ENCODE results near the gene ZFYVE28.
A peak's percentile ranks its signal among the peaks of the same experiment; 100 is the strongest.

ZFYVE28 gene

DNA sequence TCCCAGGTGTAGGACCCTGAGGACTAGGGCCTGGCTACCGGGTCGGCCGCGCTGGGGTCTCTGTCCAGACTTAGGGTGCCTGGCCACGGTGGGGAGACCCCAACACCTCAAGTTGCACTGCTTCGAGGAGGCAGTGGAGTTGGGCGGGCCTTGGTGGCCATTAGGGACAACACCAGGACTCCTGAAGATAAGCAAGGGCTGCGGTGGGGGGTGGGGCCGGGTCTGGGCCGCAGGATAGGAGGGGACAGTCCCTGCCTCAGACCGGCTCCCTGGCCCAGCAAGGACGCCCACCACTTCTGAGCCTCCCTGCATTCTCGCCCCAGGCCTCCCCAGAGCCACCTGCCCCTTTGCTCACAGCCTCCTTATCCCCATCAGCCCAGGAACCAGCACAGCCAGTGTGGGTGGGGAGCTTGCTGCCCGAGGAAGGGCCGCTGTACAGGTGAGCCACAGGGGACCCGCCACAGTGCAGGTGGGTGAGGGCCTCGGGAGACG, 151.1 kb downstream of the ZFYVE28 start:
- DNase-seq: no peak

GRCh38 chr4:2266821-2267220, 151.6 kb downstream of the ZFYVE28 start:
- DNase-seq: no peak

DNA sequence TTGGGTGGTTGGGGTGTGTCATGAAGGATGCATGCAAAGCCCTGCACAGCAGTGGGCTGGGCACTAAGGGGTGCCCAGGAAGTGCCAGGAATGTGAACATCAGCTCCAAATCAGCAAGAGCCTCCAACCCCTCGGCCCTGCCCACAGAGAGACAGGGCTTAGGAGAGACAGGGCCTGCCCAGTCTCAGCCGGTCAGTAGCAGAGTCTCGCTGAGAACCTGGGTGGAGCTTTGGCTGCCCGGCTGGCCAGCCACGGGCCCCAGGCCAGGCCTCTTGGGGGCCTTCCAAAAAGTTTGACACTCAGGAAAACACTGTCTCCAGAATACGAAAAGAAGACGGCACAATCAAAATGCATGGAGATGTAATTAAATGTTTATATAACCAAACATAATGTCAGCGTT, 152.3 kb downstream of the ZFYVE28 start:
- no peak for DNase-seq

DNA sequence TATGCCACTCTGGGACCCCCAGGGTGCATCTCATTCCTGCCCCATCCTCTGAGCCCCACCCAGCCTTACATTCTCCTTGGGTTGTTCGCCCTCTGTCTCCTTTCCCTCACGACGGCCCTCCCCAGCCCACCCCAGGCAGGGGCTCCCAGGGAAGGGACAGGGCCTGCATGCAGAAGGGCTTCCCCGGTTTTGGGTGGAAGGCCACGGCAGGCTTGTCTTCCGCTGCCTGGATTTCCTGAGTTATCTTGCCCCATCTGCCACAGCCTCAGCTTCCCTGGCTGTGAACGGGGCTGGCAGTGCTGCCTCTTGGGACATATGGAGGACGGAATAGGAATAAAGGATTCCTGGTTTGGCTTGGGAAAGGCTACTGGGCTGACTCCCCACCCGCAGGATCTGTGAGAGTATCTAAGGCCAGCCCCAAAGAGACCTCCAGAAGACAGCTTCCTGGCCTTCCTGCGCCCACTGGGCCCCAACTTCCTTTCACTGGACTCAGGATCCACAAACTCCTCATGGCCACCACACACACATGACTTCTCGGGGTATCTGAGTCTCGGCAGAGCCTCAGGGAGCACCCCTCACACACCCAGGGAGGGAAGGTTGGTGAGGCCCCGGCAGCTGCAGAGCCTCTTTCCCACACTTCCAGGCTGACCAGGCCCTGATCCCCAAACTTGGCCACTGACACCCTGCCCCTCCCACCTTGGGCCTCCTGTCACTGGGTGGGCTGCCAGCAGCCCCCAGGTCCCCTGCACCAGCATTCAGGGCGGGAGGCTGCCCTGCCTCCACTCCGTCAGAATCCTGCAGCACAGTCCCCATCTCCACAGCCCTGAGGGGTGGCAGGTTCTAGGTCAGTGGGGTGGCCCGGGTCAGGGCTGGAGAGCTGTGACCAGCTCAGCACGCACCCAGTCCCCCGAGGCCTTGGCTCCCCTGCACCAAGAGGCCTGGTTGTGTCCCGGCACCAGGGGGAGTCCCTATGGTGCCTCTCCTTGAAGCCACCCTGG, 153.0 kb downstream of the ZFYVE28 start:
- DNase-seq: no peak

DNA sequence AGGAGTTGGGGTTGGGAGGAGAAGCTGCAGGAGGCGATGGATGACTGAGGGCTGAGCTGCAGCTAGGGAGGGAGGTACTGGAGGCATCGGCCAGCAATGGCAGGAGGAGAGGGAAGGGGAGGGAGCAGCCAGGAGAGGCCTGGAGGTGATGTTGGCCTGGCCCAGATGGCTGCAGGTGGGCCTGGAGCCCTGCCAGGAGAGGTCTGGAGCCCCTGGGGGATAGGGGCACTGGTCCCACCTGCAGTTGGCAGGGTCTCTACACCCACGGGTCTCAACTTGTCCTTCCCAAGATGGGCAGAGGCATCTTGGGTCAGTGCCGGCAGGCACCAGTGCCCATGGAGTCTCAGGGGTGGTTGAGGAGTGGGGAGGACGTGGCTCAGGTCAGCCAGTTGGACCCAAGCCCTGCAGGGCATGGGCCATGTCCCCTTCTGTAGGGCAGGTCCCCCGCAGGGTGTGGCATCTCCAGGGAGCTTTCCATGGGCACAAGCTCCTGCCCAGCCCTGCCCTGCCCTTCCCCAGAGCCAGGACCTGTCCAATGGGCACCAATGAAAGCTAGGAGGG, 153.9 kb downstream of the ZFYVE28 start:
- DNase-seq: no peak

DNA sequence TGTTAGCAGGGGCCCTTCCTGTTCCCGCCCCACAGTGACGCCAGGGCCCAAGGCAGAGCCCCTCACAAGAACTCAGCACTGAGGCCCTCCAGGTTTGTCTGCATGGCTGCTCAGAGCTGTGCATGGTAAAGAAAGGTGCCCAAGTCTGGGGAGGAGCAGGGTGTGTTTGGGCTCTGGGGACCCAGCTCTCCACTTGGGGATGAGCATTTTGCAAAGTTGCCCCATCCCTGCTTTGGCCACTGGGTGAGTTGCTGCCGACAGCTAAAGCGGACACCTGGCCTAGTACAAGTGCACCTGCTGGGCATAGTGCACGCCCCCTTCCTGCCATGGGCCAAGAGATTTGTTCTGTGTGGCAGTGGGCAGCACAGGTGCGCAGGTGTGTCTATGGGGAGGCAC, 154.5 kb downstream of the ZFYVE28 start:
- no peak for DNase-seq

DNA sequence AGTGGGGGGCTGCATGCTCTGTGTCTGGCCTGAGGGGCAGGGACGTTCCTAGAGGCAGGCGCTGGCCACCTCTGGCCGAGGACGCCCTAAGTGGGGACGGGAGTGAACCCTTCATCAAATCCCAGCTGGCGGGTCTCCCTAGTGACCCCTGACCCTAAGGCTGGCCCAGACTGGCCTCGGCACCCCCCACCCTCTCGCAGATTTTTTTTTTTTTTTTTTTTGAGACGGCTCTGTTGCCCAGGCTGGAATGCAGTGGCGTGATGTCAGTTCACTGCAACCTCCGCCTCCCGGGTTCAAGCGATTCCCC, 155.5 kb downstream of the ZFYVE28 start:
- no peak for DNase-seq

- peak; percentile 95 for DNase-seq
Measured at GRCh38 chr4:2262145-2262943, 156.1 kb downstream of the ZFYVE28 start.

GRCh38 chr4:2261853-2262144, 156.6 kb downstream of the ZFYVE28 start, which contains the start of gene MXD4:
Gene MXD4 (minus strand): TSS chr4:2262109. CDS start chr4:2261980, 129 bp downstream.
- DNase-seq: no peak

- DNase-seq: no peak
Measured at GRCh38 chr4:2261110-2261852, 157.2 kb downstream of the ZFYVE28 start.

GRCh38 chr4:2260344-2261109, 157.9 kb downstream of the ZFYVE28 start:
- DNase-seq: no peak

DNA sequence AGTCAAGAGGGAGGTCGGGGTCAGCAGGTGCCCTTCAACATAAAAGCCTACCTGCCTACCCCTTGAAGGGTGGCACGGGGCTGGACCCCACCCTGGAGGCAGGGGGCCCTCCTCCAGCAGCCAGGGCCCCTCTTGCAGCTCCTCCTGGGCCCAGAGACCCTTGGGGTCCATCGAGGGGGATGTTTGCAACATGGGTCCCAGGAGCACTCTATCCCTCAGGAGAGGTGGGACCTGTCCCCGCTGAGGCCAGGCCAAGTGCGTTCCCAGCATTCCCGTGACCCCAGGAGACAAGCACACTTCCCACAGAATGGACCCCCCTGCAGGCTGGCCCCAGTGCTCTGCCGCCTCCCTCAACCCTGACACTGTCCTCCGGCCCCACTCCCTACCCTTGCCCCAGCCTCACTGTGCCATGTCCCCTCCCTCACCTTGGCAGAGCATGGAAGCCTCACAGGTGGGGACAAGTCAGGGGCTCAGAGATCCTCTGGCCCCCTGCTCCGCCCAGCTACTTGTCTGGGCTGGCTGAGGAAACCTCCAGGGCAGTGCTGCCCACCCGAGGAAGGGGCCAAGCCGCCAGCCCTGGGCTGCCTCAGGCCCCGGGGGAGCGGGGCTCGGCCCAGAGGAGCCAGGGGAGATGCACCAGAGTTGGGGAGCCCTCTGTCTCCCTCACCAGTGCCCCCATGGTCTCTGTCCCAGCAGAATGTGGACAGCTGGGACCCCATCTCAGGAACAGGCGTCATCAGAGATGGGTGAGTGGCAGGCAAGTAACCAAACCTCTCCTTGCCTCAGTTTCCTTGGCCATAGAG, 158.7 kb downstream of the ZFYVE28 start:
- DNase-seq: no peak

GRCh38 chr4:2259036-2259540, 159.4 kb downstream of the ZFYVE28 start:
- DNase-seq: no peak

GRCh38 chr4:2258091-2259035, 160.1 kb downstream of the ZFYVE28 start:
- no peak for DNase-seq

DNA sequence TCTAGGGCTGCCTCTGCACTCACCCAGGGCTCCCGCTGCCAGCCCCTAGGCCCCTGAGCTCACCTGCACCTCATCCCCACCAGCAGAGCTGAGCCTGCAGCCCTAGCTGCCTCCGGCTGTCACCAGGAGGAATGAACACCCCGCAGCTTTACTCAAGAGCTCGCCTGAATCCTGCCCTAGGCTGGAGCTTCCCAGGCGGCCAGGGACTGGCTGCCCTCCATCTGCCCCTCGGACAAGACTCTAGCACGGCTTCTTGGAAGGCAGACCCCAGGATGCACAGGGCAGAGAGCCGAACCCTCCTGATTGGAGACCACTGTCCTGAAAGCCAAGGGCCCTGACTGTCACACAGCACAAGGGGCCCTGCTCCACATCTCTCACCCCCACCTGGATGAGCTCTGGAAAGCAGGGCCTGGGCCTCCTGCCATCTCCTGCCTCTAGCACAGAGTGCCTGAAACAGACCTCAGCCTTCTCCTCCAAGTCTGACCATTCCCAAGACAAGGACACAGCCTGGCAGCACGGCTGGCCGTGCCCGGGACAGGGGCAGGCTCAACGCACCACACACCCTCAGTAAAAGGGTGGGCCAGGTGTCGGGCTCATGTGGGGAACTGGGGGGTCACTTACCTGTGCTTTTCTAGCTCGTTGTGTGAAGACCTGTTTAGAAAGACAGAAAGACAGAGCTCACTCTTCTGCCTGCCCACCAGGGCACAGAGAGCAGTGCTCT, 160.9 kb downstream of the ZFYVE28 start:
- no peak for DNase-seq

- no peak for DNase-seq
Measured at GRCh38 chr4:2256781-2257191, 161.7 kb downstream of the ZFYVE28 start.

GRCh38 chr4:2256156-2256731, 162.2 kb downstream of the ZFYVE28 start:
- DNase-seq: no peak

GRCh38 chr4:2255501-2256155, 162.8 kb downstream of the ZFYVE28 start:
- peak; percentile 15 for DNase-seq
